PC-3 (cell line): ENCODE results near the gene KRTAP9-9. TPM values are rescaled to one million over a fixed set of nuclear protein-coding genes. Genes with fewer than 3 reads are reported as not detected.

Source experiments
- ATAC-seq: fragments of 200-7000 bp; cut with Tn5 transposase; 2 replicates; pipeline ENCODE4 v1.9.1; 2020; ENCODE audit warnings: mild to moderate bottlenecking, moderate library complexity
- BruUV-seq: library from RNA; stranded (reverse); fragments of 400-500 nt; replicated peaks from 2 replicates; lab custom pipeline; 2021; lab: Mats Ljungman, UMichigan
- CTCF ChIA-PET: fragments of 300-600 bp; sonication (Branson Sonifier 250); formaldehyde crosslinking; loops from one replicate; lab custom pipeline; 2022; ENCODE audit warnings: antibody characterized with exemption; lab: Charles Lee
- POLR2A ChIA-PET: fragments of 300-600 bp; sonication (Branson Sonifier 250); formaldehyde crosslinking; loops from one replicate; lab custom pipeline; 2022; ENCODE audit warnings: antibody characterized with exemption; ENCODE audit not compliant: unreplicated experiment; lab: Charles Lee
- DNase-seq: peaks from one replicate; pipeline ENCODE4 v3.0.0-alpha.2; 2015
- H2AFZ ChIP-seq: fragments of 300-600 bp; sonication (generic); 2 replicates; pipeline ENCODE4 v1.6.0; 2016; ENCODE audit warnings: antibody characterized with exemption, low read length
- H3F3A ChIP-seq: fragments of 300-600 bp; sonication (generic); one replicate; pipeline ENCODE4 v1.6.0; 2017; ENCODE audit warnings: antibody characterized with exemption, low read length, control low read depth, mild to moderate bottlenecking; ENCODE audit not compliant: unreplicated experiment
- H3K27ac ChIP-seq: fragments of 300-600 bp; sonication (generic); 2 replicates; pipeline ENCODE4 v1.5.1; 2016; ENCODE audit warnings: mild to moderate bottlenecking, low read length
- H3K27me3 ChIP-seq: fragments of 300-600 bp; sonication (generic); 2 replicates; pipeline ENCODE4 v1.6.1; 2016; ENCODE audit warnings: low read length, mixed read lengths
- H3K36me3 ChIP-seq: fragments of 300-600 bp; sonication (generic); 2 replicates; pipeline ENCODE4 v1.6.1; 2016; ENCODE audit warnings: low read depth, mixed run types, low read length, mixed read lengths
- H3K4me1 ChIP-seq: fragments of 300-600 bp; sonication (generic); 2 replicates; pipeline ENCODE4 v1.5.1; 2016; ENCODE audit warnings: low read length; ENCODE audit not compliant: insufficient read depth
- H3K4me2 ChIP-seq: fragments of 300-600 bp; sonication (generic); 2 replicates; pipeline ENCODE4 v1.6.0; 2016; ENCODE audit warnings: low read length
- H3K4me3 ChIP-seq: fragments of 300-600 bp; sonication (generic); 2 replicates; pipeline ENCODE4 v1.5.1; 2016; ENCODE audit warnings: mild to moderate bottlenecking, low read length, mixed read lengths
- H3K79me2 ChIP-seq: fragments of 300-600 bp; sonication (generic); 2 replicates; pipeline ENCODE4 v1.6.1; 2017; ENCODE audit warnings: low read length, mixed read lengths
- H3K9ac ChIP-seq: fragments of 300-600 bp; sonication (generic); 2 replicates; pipeline ENCODE4 v1.6.0; 2016; ENCODE audit warnings: mild to moderate bottlenecking, low read length
- H3K9me2 ChIP-seq: fragments of 300-600 bp; sonication (generic); replicated peaks from 2 replicates; pipeline ENCODE4 v1.6.1; 2016; ENCODE audit warnings: mixed run types, low read length, mixed read lengths
- H3K9me3 ChIP-seq: fragments of 300-600 bp; sonication (generic); 2 replicates; pipeline ENCODE4 v1.6.1; 2016; ENCODE audit warnings: low read length, mixed read lengths
- H4K20me1 ChIP-seq: fragments of 300-600 bp; sonication (generic); 2 replicates; pipeline ENCODE4 v1.6.1; 2016; ENCODE audit warnings: low read length, mixed read lengths
- EZH2 ChIP-seq: fragments of 300-600 bp; sonication (generic); IDR thresholded peaks from one replicate; pipeline ENCODE4 v1.6.1; 2017; ENCODE audit warnings: antibody characterized with exemption, mild to moderate bottlenecking, low read length; ENCODE audit not compliant: unreplicated experiment
- EZH2phosphoT487 ChIP-seq: fragments of 300-600 bp; sonication (generic); IDR thresholded peaks from 2 replicates; pipeline ENCODE4 v1.6.1; 2018; ENCODE audit warnings: mild to moderate bottlenecking, antibody characterized with exemption, low read length, borderline replicate concordance
- intact Hi-C: fragments of 100-400 bp; cut with micrococcal nuclease; formaldehyde crosslinking; loops from 2 replicates; pipeline ENCODE4 v1.9.0; 2023
- total RNA-seq: library from RNA; depleted of rRNA; stranded (reverse); fragments of >200 nt; gene quantifications from 2 replicates; pipeline ENCODE4 v1.2.3, GENCODE V29; 2014
- TF ChIP-seq, protein P1 (sequence below): fragments of 300-600 bp; sonication (generic); conservative IDR thresholded peaks from 2 replicates; pipeline ENCODE4 v1.5.1; 2017; ENCODE audit warnings: antibody characterized with exemption, low read depth, mild to moderate bottlenecking, low read length

KRTAP9-9 gene
- total RNA-seq, 1 experiment from 2014 or later = not detected

GRCh38 chr17:41298458-41299135 lies 43.4 kb downstream of the KRTAP9-9 start:
- no peaks in the 10 kb centered on the region for H3K27me3 ChIP-seq
- no TSS peak for BruUV-seq
- H3K4me2 ChIP-seq = no peak overlapping the region
- no peaks in the 10 kb centered on the region for H3K79me2 ChIP-seq
- no peaks in the 10 kb centered on the region for H3K36me3 ChIP-seq
- ATAC-seq (no peak), DNase-seq (no peak)
- H3K9ac ChIP-seq = no peak overlapping the region
- TF ChIP-seq, protein P1, sequence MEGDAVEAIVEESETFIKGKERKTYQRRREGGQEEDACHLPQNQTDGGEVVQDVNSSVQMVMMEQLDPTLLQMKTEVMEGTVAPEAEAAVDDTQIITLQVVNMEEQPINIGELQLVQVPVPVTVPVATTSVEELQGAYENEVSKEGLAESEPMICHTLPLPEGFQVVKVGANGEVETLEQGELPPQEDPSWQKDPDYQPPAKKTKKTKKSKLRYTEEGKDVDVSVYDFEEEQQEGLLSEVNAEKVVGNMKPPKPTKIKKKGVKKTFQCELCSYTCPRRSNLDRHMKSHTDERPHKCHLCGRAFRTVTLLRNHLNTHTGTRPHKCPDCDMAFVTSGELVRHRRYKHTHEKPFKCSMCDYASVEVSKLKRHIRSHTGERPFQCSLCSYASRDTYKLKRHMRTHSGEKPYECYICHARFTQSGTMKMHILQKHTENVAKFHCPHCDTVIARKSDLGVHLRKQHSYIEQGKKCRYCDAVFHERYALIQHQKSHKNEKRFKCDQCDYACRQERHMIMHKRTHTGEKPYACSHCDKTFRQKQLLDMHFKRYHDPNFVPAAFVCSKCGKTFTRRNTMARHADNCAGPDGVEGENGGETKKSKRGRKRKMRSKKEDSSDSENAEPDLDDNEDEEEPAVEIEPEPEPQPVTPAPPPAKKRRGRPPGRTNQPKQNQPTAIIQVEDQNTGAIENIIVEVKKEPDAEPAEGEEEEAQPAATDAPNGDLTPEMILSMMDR = no peak
- TF ChIP-seq EZH2phosphoT487 (no peak), EZH2 (no peak)
- no peaks in the 10 kb centered on the region for H4K20me1 ChIP-seq
- H3F3A ChIP-seq = no peaks in the 10 kb centered on the region
- no peak overlapping the region for H2AFZ ChIP-seq
- intact Hi-C loops = no loop called here
- H3K9me3 ChIP-seq = no peaks in the 10 kb centered on the region
- H3K9me2 ChIP-seq = no peaks in the 10 kb centered on the region
- H3K27ac ChIP-seq = no peak overlapping the region
- H3K4me3 ChIP-seq = no peak overlapping the region
- CTCF ChIA-PET = no interaction called here
- no peaks in the 10 kb centered on the region for H3K4me1 ChIP-seq
- POLR2A ChIA-PET = no interaction called here

DNA sequence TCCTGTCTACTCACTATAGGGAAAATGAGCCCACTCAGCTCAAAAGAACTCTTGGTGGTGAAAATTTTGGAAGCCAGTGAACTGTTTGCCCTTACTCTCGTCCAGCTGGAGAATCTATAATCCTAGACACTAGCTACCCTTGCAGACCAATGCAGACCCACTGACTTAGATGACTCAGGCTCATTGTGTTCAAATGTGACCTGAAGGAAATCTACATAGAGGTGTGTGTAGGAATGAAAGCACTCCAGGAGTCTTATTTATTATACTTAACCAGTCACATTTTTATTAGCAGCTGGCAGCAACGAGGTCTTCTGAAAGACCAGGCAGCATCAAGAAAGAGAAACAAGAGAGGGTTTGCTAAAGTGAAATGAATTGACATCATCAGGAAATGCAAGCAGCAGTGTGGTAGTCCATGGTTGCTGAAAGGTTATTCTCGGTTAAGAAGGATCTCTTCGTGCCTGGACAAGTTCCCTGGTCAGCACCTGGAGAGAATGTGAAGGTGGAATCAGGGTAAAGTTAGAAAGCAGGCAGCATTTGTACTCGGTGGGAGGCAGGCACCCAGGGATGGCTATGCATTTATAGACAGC lies 46.1 kb downstream of the KRTAP9-9 start:
- no peaks in the 10 kb centered on the region for H3K27me3 ChIP-seq
- no peaks in the 10 kb centered on the region for H3K9me2 ChIP-seq
- no TSS peak for BruUV-seq
- TF ChIP-seq, protein P1 = no peak
- TF ChIP-seq EZH2phosphoT487 = no peak
- TF ChIP-seq EZH2 = no peak
- intact Hi-C loops = no loop called here
- DNase-seq = no peak
- ChIA-PET POLR2A (interaction anchor here (0.7 kb wide), 1 partner anchor 493 kb away, joined by 13 read pairs; no protein-coding TSS in a partner anchor), CTCF (no interaction called here)
- H3K4me3 ChIP-seq = no peak overlapping the region
- H2AFZ ChIP-seq = no peak overlapping the region
- H3K36me3 ChIP-seq = no peaks in the 10 kb centered on the region
- no peak overlapping the region for H3K9ac ChIP-seq
- H3K4me1 ChIP-seq = no peaks in the 10 kb centered on the region
- no peaks in the 10 kb centered on the region for H3K79me2 ChIP-seq
- no peak for ATAC-seq
- no peaks in the 10 kb centered on the region for H3F3A ChIP-seq
- no peak overlapping the region for H3K27ac ChIP-seq
- H4K20me1 ChIP-seq = no peaks in the 10 kb centered on the region
- no peaks in the 10 kb centered on the region for H3K9me3 ChIP-seq
- no peak overlapping the region for H3K4me2 ChIP-seq
